Stimulated activated CD4-positive, alpha-beta T cell treated with anti-CD3 and anti-CD28 coated beads, Interleukin-15, amount 100 ng/mL, for 48 hours (primary cell): ENCODE data around the gene NT5C1A.

ENCODE experiments used
- DNase-seq, 2 donors: peaks; one replicate each; pipeline ENCODE4 v3.0.0-alpha.2; 2020; ENCODE audit warnings: low read depth in 2 of 2

Gene NT5C1A

DNA sequence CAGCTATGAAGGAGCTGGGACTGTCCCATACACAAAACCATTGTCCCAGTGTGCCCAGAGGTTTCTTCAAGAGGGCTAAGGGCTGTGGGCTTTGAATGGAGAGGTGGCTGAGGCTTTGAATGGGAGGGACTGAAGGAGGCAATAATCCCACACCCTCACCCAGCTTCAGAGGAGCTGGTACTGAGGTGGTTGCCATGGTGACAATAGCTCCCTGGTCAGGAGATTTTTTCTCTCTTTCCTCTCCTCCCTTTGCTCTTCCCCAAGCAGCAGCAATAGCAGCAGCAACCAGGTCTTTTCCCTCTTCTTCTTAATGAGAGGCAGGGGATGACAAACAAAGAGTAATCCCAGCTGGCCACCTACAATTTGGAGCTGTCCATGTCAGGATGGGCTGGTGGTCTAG, 17.7 kb upstream of the NT5C1A start:
- DNase-seq: no peak

- no peak for DNase-seq
Observed at GRCh38 chr1:39689214-39689613, 17.3 kb upstream of the NT5C1A start.

- no peak for DNase-seq
Observed at GRCh38 chr1:39688706-39689105, 16.8 kb upstream of the NT5C1A start.

GRCh38 chr1:39687243-39687642, 15.3 kb upstream of the NT5C1A start:
- DNase-seq: no peak

DNA sequence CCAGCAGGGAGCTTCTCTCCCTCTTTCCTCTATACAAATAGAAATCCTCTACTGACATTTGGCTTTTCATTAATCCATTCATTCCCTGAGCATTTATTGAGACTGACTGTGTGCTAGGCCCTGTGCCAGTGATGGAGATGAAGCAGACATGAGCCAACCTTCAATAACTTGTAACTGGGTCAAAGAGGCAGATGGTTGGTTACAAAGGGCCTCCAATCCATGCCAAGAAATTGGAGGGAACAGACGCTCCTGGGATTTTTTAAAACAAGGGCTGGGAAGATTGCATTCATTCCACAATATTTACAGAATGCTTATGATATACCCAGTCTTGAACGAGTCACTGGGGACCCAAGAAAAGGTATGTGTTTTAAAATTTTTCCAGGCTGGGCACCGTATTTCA, 13.2 kb upstream of the NT5C1A start:
- no peak for DNase-seq

DNA sequence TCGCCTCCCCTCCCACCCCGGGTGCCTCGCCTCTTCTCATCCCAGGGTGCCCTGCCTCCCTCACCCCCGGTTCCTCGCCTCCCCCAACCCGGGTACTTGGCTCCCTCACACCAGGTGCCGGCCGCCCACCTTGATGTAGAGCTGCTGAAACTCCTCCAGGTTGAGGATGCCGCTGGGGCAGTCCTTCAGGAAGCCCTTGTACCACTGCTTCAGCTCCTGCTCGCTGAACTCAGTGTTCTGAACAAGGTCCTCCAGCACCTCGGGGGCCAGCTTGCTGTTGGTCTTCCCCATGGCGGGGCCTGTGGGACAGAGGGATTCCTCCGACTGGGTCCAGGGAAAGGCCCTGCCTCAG, 12.4 kb upstream of the NT5C1A start:
- no peak for DNase-seq

- DNase-seq: no peak
Observed at GRCh38 chr1:39683591-39684312, 11.8 kb upstream of the NT5C1A start.

GRCh38 chr1:39681999-39682398, 10.1 kb upstream of the NT5C1A start:
- DNase-seq: no peak

DNA sequence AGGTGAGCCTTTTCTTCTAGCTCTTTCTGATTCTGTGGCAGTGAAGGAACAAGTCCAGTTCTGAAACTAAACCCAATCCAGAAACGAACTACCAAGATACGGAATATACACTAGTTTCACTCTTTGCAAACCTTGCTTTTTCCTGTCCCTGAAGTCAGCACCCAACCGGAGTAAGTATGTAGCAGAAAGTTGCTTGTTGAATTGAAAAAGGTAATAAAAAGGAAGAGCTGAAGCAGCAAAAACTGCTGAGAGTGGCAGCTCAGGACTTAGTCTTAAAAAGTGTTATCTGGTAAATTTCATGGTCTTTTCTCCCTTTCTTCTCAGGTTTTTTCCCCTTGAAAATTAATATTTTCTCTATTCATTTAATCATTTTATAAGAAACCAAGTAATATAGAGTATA, 9.4 kb upstream of the NT5C1A start:
- DNase-seq: no peak

DNA sequence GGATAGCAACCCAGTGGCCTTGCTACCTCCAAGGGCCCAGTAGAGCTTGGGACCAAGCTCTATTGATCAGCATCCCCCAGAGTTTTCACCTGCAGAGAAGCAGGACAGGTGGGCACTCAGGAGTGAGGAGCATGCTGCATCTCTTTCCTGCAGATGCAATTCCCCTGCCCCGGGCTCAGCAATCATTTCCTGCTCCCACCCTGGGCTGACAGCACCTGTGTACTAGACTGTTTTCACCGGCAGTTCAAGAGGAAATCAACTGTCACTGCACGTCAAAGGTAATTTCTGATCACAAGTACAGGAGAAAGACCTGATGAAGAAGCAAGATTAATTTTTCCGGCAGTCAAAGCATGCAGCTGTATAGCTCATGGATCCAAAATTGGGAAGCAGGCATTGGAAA, 8.8 kb upstream of the NT5C1A start:
- DNase-seq: no peak

GRCh38 chr1:39679821-39680220, 7.9 kb upstream of the NT5C1A start:
- DNase-seq: no peak

- DNase-seq: no peak
Observed at GRCh38 chr1:39678889-39679288, 7.0 kb upstream of the NT5C1A start.

GRCh38 chr1:39677645-39678044, 5.7 kb upstream of the NT5C1A start:
- DNase-seq: no peak

- DNase-seq: no peak
Observed at GRCh38 chr1:39676948-39677548, 5.1 kb upstream of the NT5C1A start.

DNA sequence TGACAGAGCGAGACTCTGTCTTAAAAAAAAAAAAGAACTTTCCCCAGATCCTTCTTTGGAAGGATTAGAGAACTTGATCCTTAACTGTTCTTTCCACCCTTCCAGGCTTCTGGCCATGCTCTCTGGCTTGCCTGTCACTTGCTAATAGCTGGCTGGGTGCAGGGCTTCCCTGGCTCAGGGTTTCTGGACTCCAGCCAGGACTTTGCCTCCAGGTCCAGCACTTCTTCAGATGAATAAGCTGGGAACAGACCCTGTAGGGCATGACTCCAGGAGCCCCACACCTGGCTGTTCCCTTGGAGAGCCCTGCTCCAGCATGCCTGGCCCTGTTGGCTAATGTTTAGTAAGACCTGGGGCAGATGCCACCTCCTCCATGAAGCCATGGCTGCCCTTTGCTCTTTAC, 3.3 kb upstream of the NT5C1A start:
- DNase-seq: no peak

DNA sequence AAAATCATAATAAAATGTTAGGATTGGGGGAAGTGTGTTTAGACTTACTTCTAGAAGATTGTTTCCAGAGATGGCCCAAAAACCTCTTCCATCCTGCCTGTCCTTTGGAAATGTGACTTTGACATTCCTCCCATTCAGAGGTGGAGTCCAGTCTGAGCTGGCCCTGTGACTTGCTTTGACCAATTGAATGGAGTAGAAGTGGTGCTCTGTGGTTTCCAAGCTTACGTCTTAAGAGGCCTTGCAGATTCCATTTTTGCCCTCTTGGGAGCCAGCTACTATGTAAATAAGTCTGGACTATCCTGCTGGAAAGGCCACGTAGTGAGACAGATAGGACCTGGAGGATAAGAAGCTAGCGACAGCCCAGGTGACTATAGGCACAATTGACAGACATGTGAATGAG, 1.3 kb upstream of the NT5C1A start:
- no peak for DNase-seq

- DNase-seq: no peak
Observed at GRCh38 chr1:39672551-39672947, 642 bp upstream of the NT5C1A start.

DNA sequence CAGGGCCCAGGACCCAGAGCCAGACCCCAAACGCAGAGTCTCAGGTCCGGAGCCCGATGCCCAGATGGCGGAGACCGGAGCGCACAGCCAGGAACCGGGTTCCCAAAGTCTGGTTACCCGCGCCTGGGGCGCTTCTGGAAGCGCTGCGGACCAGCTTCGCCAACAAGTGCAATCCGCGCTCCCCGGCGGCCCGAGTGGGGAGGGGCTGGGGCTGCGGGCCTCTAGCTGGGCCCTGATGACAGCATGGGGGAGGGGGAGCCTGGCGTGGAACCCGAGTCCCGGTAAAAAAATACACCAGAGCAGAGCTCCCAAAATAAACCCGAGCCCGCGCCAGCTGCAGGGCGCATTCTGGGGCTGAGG, 494 bp downstream of the NT5C1A start:
- no peak for DNase-seq

DNA sequence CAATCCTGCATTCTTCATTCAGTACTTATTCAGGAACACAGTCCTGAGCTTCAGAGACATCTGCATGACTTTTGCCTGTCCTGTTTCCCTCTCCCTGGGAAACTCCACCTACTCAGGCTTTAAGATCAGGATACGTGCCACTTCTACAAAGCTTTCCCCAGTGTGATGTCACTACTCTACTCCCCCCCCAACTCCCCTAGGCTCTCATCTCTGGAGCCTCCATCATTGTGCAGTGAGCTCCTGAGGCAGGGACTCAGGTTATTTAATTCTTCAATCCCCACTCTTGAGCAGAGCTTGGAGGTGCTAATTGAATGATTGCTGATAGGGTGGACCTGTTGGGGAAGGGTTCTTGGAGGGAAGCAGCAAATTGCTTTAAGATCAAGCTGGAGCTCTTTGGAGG, 1.2 kb downstream of the NT5C1A start:
- no peak for DNase-seq

DNA sequence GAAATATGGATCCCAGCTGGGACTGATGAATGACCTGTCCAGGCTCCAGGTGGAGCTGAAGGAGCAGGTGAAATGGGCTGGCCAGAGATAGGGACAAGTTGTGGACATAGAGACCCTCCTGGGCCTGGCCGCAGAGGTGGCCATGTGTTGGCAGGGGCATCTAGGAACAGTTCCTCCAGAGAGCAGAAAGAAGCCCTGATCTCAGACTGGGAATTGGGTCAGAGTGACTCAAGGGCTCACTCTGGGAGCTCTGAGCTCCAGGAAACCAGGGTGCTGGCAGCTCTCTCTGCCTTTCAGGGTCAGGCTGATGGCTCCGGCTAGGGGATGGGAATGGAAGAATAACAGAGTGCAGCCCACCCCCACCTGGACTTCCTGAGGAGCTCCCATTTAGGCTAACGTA, 3.0 kb downstream of the NT5C1A start:
- no peak for DNase-seq

DNA sequence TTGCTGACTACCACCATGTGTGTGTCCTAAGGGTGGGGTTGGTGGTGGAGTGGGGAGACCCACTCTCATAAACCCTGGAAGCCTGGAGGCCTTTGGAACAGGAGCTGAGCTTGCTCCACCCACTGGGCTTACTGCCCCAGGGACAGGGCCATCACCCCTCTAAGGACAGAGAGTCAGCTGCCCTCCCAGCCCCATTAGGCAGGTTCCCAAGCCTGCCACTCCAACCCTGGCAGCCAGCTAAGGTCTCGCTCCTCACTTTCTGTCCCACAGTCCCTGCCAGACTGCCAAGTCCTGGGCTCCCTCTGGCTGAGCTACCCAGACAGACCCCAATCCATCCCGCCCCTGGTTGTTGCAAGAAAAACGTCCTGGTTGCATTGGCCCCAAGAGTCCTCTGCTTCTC, 3.8 kb downstream of the NT5C1A start:
- DNase-seq: no peak

- DNase-seq: peak in 1 of 2 donors; percentile 37
Observed at GRCh38 chr1:39666772-39667171, 5.1 kb downstream of the NT5C1A start.

DNA sequence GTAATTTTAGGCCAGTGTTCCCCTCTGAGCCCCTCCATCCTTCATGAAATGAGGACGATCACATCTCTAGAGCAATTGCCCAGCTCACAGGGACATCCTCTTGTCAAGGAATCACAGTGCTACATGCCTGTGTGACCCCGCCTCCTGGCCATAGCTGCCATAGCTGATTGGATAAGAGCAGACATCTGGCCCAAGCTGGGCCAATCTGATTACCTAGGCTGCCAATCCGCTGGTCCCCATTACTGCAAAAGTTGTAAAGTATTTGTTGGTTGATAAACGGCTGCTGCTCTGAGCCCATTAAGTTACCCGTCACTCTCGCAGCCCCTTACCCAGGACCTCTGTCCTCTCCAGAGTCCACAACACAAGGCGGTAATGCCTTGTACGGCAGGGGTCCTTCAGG, 8.3 kb downstream of the NT5C1A start:
- no peak for DNase-seq

DNA sequence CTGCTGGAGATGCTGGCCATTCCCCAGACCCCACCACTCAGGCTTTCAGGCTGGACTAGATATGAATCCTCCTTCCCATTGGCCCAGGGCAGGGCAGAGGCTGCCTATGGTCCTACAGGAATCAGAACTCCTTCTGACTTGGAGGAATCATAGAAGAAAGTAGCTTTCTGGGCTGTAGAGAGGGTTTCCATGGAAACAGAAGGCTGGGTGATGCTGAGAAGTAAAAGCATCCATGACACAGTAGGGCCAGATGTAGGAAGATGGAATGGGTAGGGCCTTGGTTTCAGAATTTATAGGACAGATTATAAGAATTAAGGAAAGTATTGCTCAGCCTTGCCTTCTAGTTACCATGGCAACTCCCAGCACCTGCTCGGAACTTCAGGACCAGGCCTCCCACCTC, 9.0 kb downstream of the NT5C1A start:
- DNase-seq: no peak
